GM12864 (cell line): ENCODE measurements around the gene SPAG17.
A peak's percentile ranks its signal among the peaks of the same experiment; 100 is the strongest.

Experiments
- DNase-seq: peaks from one replicate; pipeline ENCODE4 v3.0.0-alpha.2; 2011; ENCODE audit warnings: low read depth
- H3K4me3 ChIP-seq: 2 replicates; pipeline ENCODE4 v1.5.1; 2011; ENCODE audit warnings: mild to moderate bottlenecking, low read depth, low read length, control low read depth
- TF ChIP-seq, protein P1 (sequence below): IDR thresholded peaks from 2 replicates; pipeline ENCODE4 v1.5.1; 2011; ENCODE audit warnings: low read depth, mild to moderate bottlenecking, moderate library complexity, low read length, control low read depth, inconsistent platforms; ENCODE audit errors: missing control alignments

The SPAG17 gene

DNA sequence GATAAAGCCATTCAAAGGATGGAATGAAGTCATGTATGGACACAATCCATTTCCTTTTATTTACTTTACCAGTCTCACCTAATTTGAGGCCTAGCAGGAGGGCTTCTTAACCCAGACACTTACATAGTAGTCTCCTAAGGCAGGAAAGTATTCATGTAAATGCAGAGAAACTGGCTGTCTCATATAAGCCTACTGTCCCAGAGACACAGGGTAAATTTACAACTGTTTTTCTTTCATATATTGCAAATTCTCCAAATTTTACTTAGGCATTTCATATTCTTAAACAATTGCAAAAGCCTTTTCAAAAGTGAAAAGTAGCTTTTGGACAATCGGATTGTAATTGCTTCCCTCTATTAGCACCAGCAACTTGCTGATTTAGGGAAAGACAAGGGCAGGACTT lies 29.9 kb downstream of the SPAG17 start:
- DNase-seq, result no peak
- TF ChIP-seq, protein P1, sequence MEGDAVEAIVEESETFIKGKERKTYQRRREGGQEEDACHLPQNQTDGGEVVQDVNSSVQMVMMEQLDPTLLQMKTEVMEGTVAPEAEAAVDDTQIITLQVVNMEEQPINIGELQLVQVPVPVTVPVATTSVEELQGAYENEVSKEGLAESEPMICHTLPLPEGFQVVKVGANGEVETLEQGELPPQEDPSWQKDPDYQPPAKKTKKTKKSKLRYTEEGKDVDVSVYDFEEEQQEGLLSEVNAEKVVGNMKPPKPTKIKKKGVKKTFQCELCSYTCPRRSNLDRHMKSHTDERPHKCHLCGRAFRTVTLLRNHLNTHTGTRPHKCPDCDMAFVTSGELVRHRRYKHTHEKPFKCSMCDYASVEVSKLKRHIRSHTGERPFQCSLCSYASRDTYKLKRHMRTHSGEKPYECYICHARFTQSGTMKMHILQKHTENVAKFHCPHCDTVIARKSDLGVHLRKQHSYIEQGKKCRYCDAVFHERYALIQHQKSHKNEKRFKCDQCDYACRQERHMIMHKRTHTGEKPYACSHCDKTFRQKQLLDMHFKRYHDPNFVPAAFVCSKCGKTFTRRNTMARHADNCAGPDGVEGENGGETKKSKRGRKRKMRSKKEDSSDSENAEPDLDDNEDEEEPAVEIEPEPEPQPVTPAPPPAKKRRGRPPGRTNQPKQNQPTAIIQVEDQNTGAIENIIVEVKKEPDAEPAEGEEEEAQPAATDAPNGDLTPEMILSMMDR, result no peak
- no peak overlapping the region for H3K4me3 ChIP-seq

DNA sequence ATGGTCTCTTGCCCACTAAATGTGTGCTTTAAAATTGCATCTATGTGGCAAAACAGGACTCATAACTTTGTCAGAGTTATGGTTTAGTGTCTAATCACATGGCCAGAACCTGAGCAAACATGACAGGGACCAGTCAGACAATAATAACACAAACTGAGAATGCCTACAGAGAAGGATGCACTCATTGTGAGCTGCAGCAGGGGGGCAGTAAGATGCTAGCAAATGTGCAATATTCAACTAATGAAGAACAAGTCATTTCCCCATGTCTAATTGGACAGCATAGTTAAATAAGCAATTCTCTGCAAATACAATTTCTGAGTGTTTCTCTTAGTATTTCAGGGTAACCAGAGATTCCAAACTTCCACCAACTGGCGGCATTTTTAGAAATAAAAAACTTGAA lies 30.8 kb downstream of the SPAG17 start:
- TF ChIP-seq, protein P1, result peak; percentile 33
- no peak for DNase-seq

DNA sequence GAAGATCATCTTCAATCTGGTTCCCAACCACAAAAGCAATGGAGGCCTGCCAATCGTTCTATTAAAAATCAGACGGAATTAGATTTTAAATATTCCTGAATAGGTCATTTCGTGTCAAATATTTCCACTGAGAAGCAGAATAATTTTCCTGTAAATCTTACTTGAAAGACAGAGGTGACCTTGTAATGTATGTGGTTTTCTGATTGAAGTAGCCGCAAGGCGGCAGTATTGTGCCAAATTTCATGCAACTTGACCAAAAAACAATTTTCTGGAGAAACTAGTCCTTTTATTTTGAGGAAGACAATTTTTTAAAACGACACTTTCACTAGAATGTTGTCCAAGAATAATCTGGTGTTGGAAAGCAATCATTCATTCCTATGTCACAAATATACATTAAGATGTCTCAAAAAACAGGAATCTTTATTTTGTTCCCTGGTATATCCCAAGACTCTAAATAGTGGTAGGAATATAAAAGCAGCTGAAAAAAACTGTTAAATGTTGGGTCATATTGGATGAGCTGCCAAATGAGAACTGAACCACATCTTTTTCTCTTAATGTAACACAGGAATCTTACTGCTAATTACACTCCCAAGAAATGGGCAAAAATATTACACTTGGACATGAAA lies 33.6 kb downstream of the SPAG17 start:
- H3K4me3 ChIP-seq, result no peak overlapping the region
- peak; percentile 5 for DNase-seq
- TF ChIP-seq, protein P1, result peak; percentile 75

More for the DNA sequence above, 30.8 kb downstream of the SPAG17 start:
- H3K4me3 ChIP-seq, result no peak overlapping the region

DNA sequence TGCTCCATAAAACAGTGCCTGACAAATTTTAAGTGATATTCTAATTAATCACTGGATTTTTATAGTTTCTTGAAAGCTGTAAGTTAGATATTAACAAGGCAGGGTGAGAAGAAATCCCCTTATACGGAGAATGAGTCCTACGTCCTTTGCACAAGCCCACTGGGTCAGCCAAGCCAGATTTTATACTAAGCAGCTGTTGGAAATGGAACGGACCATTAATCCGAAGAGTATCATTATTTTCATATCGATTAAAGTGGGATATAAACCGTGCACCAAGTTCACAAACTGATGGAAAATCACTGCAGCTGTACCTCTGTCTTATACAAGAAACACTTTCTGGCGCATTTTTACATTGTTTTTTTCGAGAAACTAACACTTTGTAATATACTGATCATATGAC lies 35.2 kb downstream of the SPAG17 start:
- no peak for DNase-seq
- H3K4me3 ChIP-seq, result no peak overlapping the region
- TF ChIP-seq, protein P1, result no peak

- TF ChIP-seq, protein P1, result no peak
- no peak for DNase-seq
- H3K4me3 ChIP-seq, result no peak overlapping the region
These were observed 37.0 kb downstream of the SPAG17 start for GRCh38 chr1:118148034-118148433.

DNA sequence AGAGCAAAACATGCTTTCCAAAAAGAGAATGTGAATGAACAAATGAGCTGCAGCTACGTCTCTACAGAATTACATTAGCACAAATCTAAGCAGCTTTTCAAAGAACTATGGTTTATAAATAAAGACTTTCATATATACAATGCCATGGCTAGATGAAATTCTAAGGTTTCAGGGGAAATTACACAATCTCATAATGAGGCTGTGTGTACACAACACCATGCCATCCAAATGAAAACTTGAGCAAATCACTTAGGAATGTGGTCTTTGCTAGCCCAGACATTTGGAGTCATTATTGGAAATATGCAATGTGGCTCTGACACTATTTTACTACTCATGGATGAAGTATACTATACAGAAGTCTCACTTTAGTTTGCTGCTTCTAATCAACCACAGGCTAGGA lies 37.5 kb downstream of the SPAG17 start:
- no peak for DNase-seq
- no peak overlapping the region for H3K4me3 ChIP-seq
- TF ChIP-seq, protein P1, result no peak

DNA sequence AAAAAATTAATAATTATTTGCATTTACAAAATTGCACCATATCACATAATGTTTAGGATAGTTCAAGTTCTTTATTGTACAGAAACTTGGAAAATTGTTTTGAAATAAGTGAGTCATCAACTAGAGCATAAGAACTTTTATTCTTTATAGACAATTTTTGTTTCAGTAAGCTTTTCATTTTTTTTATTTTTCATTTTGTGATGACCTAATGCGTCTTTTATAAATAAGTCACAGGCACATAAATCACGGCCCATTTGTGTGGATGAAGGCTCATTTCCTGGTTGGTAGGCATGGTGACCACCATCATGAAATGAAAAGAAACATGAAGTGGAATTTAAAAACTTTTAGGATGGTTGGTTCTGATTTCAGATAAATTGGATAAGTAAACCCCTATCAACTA lies 39.3 kb downstream of the SPAG17 start:
- TF ChIP-seq, protein P1, result no peak
- no peak overlapping the region for H3K4me3 ChIP-seq
- no peak for DNase-seq
